Hepatocyte (in vitro differentiated cells): ENCODE measurements around the gene CPVL.

Experiments used
- CTCF ChIP-seq: fragments of 200-600 bp; sonication (generic); IDR thresholded peaks from 2 replicates; pipeline ENCODE4 v1.5.1; 2016; ENCODE audit warnings: antibody characterized with exemption, mild to moderate bottlenecking; ENCODE audit not compliant: poor library complexity
- EZH2 ChIP-seq: fragments of 200-600 bp; sonication (generic); IDR thresholded peaks from 2 replicates; pipeline ENCODE4 v1.6.1; 2016; ENCODE audit warnings: antibody characterized with exemption, mild to moderate bottlenecking, borderline replicate concordance
- EZH2phosphoT487 ChIP-seq: fragments of 200-600 bp; sonication (generic); IDR thresholded peaks from one replicate; pipeline ENCODE4 v1.6.1; 2018; ENCODE audit warnings: antibody characterized with exemption, mild to moderate bottlenecking, low read depth, moderate library complexity; ENCODE audit not compliant: unreplicated experiment, severe bottlenecking

DNA sequence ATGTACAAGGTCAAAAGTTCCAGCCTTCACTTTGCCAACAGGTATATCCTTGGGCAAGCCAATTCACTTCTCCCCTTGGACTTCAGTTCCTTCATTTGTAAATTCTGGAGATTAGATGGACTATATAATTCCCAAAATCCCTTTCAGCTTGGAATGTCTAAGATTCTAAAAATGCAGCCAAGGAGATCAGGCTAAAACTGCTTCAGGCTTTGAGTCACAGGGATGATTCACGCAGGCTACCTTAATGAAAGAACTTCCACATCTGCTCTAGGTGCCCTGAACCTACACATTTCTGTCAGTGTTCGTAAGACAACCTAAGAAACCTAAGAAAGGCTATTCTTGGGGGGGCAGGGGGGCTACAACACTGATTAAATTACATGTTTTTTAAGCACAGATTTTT, 7.1 kb downstream of the CPVL start:
- TF ChIP-seq CTCF = no peak
- TF ChIP-seq EZH2phosphoT487 = no peak
- TF ChIP-seq EZH2 = no peak
